Measurements from ENCODE around the gene PGAP6.

Gene PGAP6

DNA sequence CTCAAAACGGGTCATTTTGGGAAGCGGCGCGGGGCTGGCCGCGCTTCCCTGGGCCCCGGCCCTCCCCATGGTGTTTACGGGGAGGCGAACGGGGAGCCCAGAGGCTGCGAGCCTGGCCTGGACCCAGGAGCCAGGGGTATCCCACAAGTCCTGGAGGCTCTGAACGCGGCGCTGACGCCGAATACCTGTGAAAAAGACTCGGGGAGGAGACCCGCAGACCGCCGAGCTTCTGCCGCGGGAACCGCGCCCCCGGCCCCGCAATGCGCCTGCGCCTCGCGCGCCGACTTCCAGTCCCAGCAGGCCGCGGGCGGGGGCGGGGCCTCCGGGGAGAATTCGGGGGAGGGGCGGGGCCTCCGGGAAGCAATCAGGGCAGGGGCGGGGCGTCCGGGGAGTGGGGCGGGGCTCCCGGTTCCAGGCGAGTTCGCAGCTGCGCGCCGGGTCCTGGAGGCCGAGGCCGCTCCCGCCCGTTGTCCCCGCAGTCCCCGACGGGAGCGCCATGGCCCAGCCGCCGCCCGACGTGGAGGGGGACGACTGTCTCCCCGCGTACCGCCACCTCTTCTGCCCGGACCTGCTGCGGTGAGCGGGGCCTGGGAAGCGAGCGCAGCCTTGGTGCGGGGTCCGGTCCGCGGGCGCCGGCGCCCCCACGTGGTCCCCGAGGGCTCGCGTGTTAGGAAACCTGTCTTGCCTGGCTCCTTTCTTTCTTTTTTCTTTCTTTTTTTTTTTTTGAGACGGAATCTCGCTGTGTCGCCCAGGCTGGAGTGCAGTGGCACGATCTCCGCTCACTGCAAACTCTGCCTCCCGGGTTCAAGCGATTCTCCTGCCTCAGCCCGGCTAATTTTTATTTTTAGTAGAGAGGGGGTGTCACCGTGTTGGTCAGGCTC, 19.9 kb upstream of the PGAP6 start, which contains the start of gene DECR2:
Gene DECR2, plus strand, starts transcription at position 418 of the 881 bp plus-strand sequence. Its CDS starts 79 bp downstream, at position 497.
- peak; percentile 93 for DNase-seq
- TF ChIP-seq, protein P1, sequence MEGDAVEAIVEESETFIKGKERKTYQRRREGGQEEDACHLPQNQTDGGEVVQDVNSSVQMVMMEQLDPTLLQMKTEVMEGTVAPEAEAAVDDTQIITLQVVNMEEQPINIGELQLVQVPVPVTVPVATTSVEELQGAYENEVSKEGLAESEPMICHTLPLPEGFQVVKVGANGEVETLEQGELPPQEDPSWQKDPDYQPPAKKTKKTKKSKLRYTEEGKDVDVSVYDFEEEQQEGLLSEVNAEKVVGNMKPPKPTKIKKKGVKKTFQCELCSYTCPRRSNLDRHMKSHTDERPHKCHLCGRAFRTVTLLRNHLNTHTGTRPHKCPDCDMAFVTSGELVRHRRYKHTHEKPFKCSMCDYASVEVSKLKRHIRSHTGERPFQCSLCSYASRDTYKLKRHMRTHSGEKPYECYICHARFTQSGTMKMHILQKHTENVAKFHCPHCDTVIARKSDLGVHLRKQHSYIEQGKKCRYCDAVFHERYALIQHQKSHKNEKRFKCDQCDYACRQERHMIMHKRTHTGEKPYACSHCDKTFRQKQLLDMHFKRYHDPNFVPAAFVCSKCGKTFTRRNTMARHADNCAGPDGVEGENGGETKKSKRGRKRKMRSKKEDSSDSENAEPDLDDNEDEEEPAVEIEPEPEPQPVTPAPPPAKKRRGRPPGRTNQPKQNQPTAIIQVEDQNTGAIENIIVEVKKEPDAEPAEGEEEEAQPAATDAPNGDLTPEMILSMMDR (IDR thresholded peaks at IDR 0.05; ENCODE audit: low read length): peak; percentile 37
- TF ChIP-seq EZH2phosphoT487 (IDR thresholded peaks at IDR 0.05; ENCODE audit: low read length) (no peak), EZH2 (optimal IDR thresholded peaks at IDR 0.05; ENCODE audit: low read depth, low read length) (no peak)
- peak within 1 kb of the TSS; percentile 75 for H3K9ac ChIP-seq (ENCODE audit: low read length)
- H3K79me2 ChIP-seq (ENCODE audit: low read length): peaks cover 16% of the 10 kb centered on the region
- no peaks in the 10 kb centered on the region for H3K36me3 ChIP-seq (replicated peaks; ENCODE audit: insufficient read depth, low read length)
- H4K20me1 ChIP-seq (ENCODE audit: insufficient read depth, low read length): no peaks in the 10 kb centered on the region
- no peaks in the 10 kb centered on the region for H3K9me3 ChIP-seq (replicated peaks; ENCODE audit: insufficient read depth, low read length)
- H3K27me3 ChIP-seq (replicated peaks; ENCODE audit: insufficient read depth, low read length): no peaks in the 10 kb centered on the region
- H3K9me2 ChIP-seq (replicated peaks; ENCODE audit: insufficient read depth, low read length): no peaks in the 10 kb centered on the region
- peaks cover 25% of the 10 kb centered on the region for H3F3A ChIP-seq (ENCODE audit: insufficient read depth, low read length)
- peaks cover 4% of the 10 kb centered on the region; the same call in 1 of the 2 replicates for H3K4me1 ChIP-seq (ENCODE audit: low read length)
- H2AFZ ChIP-seq (ENCODE audit: low read length): peak within 1 kb of the TSS; percentile 74
- peak within 1 kb of the TSS; percentile 94 for H3K4me2 ChIP-seq (ENCODE audit: low read depth, low read length)
- peak within 1 kb of the TSS; percentile 67; the same call in 1 of the 2 replicates for H3K27ac ChIP-seq (ENCODE audit: low read length)
- H3K4me3 ChIP-seq (ENCODE audit: low read length): peak within 1 kb of the TSS; percentile 94

DNA sequence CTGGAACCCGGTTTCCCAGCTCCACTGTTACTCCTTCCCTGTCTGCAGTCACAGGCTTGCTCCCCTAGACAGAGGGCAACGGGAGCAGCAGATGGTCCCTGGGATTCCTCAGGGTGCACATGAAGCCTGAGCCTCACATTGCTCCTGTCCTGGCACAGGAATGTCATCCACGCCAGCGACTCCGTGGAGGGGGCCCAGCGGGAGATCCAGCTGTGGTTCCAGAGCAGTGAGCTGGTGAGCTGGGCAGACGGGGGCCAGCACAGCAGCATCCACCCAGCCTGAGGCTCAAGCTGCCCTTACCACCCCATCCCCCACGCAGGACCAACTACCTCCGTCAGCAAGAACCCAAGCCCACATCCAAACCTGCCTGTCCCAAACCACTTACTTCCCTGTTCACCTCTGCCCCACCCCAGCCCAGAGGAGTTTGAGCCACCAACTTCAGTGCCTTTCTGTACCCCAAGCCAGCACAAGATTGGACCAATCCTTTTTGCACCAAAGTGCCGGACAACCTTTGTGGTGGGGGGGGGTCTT, 18.3 kb upstream of the PGAP6 start:
- peaks cover 29% of the 10 kb centered on the region for H3F3A ChIP-seq (ENCODE audit: insufficient read depth, low read length)
- H3K79me2 ChIP-seq (ENCODE audit: low read length): peaks cover 16% of the 10 kb centered on the region
- peak overlapping the region; percentile 75; the same call in 1 of the 2 replicates for H3K9ac ChIP-seq (ENCODE audit: low read length)
- H4K20me1 ChIP-seq (ENCODE audit: insufficient read depth, low read length): no peaks in the 10 kb centered on the region
- H3K4me3 ChIP-seq (ENCODE audit: low read length): peak overlapping the region; percentile 94
- H3K36me3 ChIP-seq (replicated peaks; ENCODE audit: insufficient read depth, low read length): no peaks in the 10 kb centered on the region
- DNase-seq: no peak
- no peaks in the 10 kb centered on the region for H3K27me3 ChIP-seq (replicated peaks; ENCODE audit: insufficient read depth, low read length)
- H3K27ac ChIP-seq (ENCODE audit: low read length): peak overlapping the region; percentile 66; the same call in 1 of the 2 replicates
- H3K4me1 ChIP-seq (ENCODE audit: low read length): peaks cover 5% of the 10 kb centered on the region
- H2AFZ ChIP-seq (ENCODE audit: low read length): no peak overlapping the region
- no peak for TF ChIP-seq EZH2phosphoT487 (IDR thresholded peaks at IDR 0.05; ENCODE audit: low read length)
- TF ChIP-seq EZH2 (optimal IDR thresholded peaks at IDR 0.05; ENCODE audit: low read depth, low read length): no peak
- TF ChIP-seq, protein P1 (IDR thresholded peaks at IDR 0.05; ENCODE audit: low read length): no peak
- peak overlapping the region; percentile 94 for H3K4me2 ChIP-seq (ENCODE audit: low read depth, low read length)
- H3K9me3 ChIP-seq (replicated peaks; ENCODE audit: insufficient read depth, low read length): no peaks in the 10 kb centered on the region
- no peaks in the 10 kb centered on the region for H3K9me2 ChIP-seq (replicated peaks; ENCODE audit: insufficient read depth, low read length)

DNA sequence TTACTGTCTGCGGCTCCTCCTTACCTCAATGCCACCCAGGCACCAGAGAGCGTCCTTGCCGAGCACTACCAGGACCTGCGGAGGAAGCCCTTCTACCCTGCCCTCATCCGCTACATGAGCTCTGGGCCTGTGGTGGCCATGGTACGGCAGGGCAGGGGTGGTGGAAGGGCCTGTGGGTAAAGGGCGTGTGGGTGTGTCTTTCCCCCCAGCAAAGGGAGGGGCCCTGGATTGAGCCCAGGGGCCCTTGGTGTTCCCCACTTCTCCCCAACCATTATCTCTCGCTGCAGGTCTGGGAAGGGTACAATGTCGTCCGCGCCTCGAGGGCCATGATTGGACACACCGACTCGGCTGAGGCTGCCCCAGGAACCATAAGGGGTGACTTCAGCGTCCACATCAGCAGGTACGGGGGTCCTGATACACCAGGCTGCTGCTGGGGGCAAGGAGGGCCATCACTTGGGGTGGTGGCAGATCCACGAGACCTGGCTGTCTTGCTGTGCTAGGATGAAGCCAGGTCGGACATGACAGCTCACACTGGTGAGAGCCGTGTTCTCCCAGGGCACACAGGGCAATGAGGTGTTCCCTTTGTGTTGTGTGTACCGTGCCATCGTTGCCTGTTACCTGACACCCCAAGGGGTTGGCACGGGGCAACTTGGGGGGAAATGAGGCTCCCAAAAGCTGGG, 17.7 kb upstream of the PGAP6 start:
- Histone ChIP-seq H3F3A (ENCODE audit: insufficient read depth, low read length) (peaks cover 29% of the 10 kb centered on the region), H4K20me1 (ENCODE audit: insufficient read depth, low read length) (no peaks in the 10 kb centered on the region), H3K4me3 (ENCODE audit: low read length) (no peak overlapping the region), H3K4me2 (ENCODE audit: low read depth, low read length) (no peak overlapping the region), H3K9me2 (replicated peaks; ENCODE audit: insufficient read depth, low read length) (no peaks in the 10 kb centered on the region), H3K36me3 (replicated peaks; ENCODE audit: insufficient read depth, low read length) (no peaks in the 10 kb centered on the region), H2AFZ (ENCODE audit: low read length) (no peak overlapping the region), H3K9ac (ENCODE audit: low read length) (no peak overlapping the region), H3K79me2 (ENCODE audit: low read length) (peaks cover 16% of the 10 kb centered on the region), H3K9me3 (replicated peaks; ENCODE audit: insufficient read depth, low read length) (no peaks in the 10 kb centered on the region), H3K27ac (ENCODE audit: low read length) (no peak overlapping the region), H3K4me1 (ENCODE audit: low read length) (peaks cover 7% of the 10 kb centered on the region), H3K27me3 (replicated peaks; ENCODE audit: insufficient read depth, low read length) (no peaks in the 10 kb centered on the region)
- DNase-seq: no peak
- TF ChIP-seq, protein P1 (IDR thresholded peaks at IDR 0.05; ENCODE audit: low read length): no peak
- no peak for TF ChIP-seq EZH2 (optimal IDR thresholded peaks at IDR 0.05; ENCODE audit: low read depth, low read length)
- TF ChIP-seq EZH2phosphoT487 (IDR thresholded peaks at IDR 0.05; ENCODE audit: low read length): no peak

Data from MM.1S (cell line).